Natural killer cell (primary cell): Measurements from ENCODE around the gene SLC15A3. TPM values are rescaled to one million over a fixed set of nuclear protein-coding genes. Genes with fewer than 3 reads are reported as not detected.

Experiments used
- ATAC-seq, 3 donors: fragments of 150-1000 bp in 2 of 3; fragments of 200-7000 bp in 1 of 3; cut with Tn5 transposase; 1 replicate in 1 of 3; 2 replicates in 2 of 3; pipeline ENCODE4 v1.10.0; 2021; ENCODE audit warnings: mild to moderate bottlenecking in 2 of 3, moderate library complexity in 2 of 3
- DNase-seq, 2 donors: peaks; one replicate each; pipeline versions ENCODE4 v3.0.0 to v3.0.0-alpha.2; 2013 to 2021; ENCODE audit warnings: mixed read lengths in 1 of 2
- H3K27ac ChIP-seq: one replicate; pipeline ENCODE4 v1.5.1; 2013; ENCODE audit warnings: mild to moderate bottlenecking, low read length
- H3K27me3 ChIP-seq: one replicate; pipeline ENCODE4 v1.6.1; 2013; ENCODE audit warnings: low read length; ENCODE audit not compliant: control insufficient read depth, insufficient read depth
- H3K36me3 ChIP-seq: one replicate; pipeline ENCODE4 v1.6.1; 2013; ENCODE audit warnings: low read length; ENCODE audit not compliant: control insufficient read depth, insufficient read depth
- H3K4me1 ChIP-seq: one replicate; pipeline ENCODE4 v1.6.1; 2013; ENCODE audit warnings: low read length; ENCODE audit not compliant: control insufficient read depth, insufficient read depth
- H3K4me3 ChIP-seq: one replicate; pipeline ENCODE4 v1.5.1; 2013; ENCODE audit warnings: low read length
- H3K9me3 ChIP-seq: one replicate; pipeline ENCODE4 v1.6.1; 2013; ENCODE audit warnings: low read length; ENCODE audit not compliant: control insufficient read depth, insufficient read depth
- H3K27ac Mint-ChIP-seq, 2 donors: one replicate each; pipeline ENCODE4 v1.8.0; 2022; ENCODE audit warnings: mild to moderate bottlenecking in 2 of 2, mixed read lengths in 2 of 2, moderate library complexity in 1 of 2
- H3K27me3 Mint-ChIP-seq, 2 donors: one replicate each; pipeline ENCODE4 v1.8.0; 2022; ENCODE audit warnings: low read depth in 2 of 2, mixed read lengths in 2 of 2
- H3K36me3 Mint-ChIP-seq: one replicate; pipeline ENCODE4 v1.8.0; 2022; ENCODE audit warnings: mixed read lengths
- H3K4me1 Mint-ChIP-seq, 2 donors: one replicate each; pipeline ENCODE4 v1.8.0; 2022; ENCODE audit warnings: mixed read lengths in 2 of 2
- H3K4me3 Mint-ChIP-seq: one replicate; pipeline ENCODE4 v1.8.0; 2022; ENCODE audit warnings: mild to moderate bottlenecking, moderate library complexity, mixed read lengths
- H3K9me3 Mint-ChIP-seq, 2 donors: one replicate each; pipeline ENCODE4 v1.8.0; 2022; ENCODE audit warnings: mixed read lengths in 2 of 2
- WGBS: methylation state at CpG from one replicate; pipeline ENCODE4 v1.1.7; 2013; ENCODE audit warnings: missing lambda C conversion rate; ENCODE audit not compliant: insufficient coverage; 5-methylcytosine and 5-hydroxymethylcytosine counted together
- intact Hi-C: fragments of 100-400 bp; cut with micrococcal nuclease; formaldehyde crosslinking; loops from one replicate; pipeline ENCODE4 v1.14.2; 2022
- total RNA-seq, 4 donors: library from RNA; stranded (reverse); fragments of 120-200 nt in 1 of 4; gene quantifications; one replicate each; pipeline versions ENCODE4 v1.2.3 to v1.2.4, GENCODE V29; 2013 to 2022
- TF ChIP-seq, protein P1 (sequence below): fragments of 200-600 bp; IDR thresholded peaks from one replicate; pipeline ENCODE4 v1.8.0; 2022; ENCODE audit warnings: antibody characterized with exemption

The SLC15A3 gene
- total RNA-seq, 3 donors from 2014 or later (not counting 1 experiment from before 2014, with no cell fraction given), result 11.6 to 26.5 (median 20.1) TPM

DNA sequence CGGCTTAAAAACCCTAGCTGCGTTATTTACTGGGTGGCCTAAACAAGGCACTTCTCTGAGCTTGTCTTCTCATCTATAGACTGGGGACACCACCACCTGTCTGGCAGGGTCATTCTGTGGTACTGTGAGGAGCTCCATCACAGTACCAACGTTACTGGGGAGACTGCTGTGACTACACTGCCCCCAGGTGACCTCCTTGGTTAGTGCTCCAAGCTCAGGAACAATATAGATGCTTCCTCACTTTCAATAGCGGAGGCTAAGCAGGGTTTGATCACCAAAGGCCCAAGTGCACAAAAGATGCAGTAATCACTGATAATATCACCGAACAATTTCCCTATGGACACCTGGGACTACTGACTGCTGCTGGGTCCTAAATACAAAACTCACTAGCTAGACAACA lies 64.4 kb downstream of the SLC15A3 start:
- Histone ChIP-seq H3K9me3 (no peaks in the 10 kb centered on the region), H3K4me1 (peaks cover 4% of the 10 kb centered on the region), H3K4me3 (no peak overlapping the region), H3K36me3 (peaks cover 6% of the 10 kb centered on the region), H3K27me3 (no peaks in the 10 kb centered on the region), H3K27ac (no peak overlapping the region)
- TF ChIP-seq, protein P1, sequence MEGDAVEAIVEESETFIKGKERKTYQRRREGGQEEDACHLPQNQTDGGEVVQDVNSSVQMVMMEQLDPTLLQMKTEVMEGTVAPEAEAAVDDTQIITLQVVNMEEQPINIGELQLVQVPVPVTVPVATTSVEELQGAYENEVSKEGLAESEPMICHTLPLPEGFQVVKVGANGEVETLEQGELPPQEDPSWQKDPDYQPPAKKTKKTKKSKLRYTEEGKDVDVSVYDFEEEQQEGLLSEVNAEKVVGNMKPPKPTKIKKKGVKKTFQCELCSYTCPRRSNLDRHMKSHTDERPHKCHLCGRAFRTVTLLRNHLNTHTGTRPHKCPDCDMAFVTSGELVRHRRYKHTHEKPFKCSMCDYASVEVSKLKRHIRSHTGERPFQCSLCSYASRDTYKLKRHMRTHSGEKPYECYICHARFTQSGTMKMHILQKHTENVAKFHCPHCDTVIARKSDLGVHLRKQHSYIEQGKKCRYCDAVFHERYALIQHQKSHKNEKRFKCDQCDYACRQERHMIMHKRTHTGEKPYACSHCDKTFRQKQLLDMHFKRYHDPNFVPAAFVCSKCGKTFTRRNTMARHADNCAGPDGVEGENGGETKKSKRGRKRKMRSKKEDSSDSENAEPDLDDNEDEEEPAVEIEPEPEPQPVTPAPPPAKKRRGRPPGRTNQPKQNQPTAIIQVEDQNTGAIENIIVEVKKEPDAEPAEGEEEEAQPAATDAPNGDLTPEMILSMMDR, result no peak
- DNase-seq, result peak in 1 of 2 donors; percentile 63
- H3K4me3 Mint-ChIP-seq, result no peak overlapping the region
- H3K9me3 Mint-ChIP-seq, result no peaks in the 10 kb centered on the region
- intact Hi-C loops, result no loop called here
- H3K36me3 Mint-ChIP-seq, result no peaks in the 10 kb centered on the region
- no peaks in the 10 kb centered on the region for H3K27me3 Mint-ChIP-seq
- WGBS, result 62% methylated on average over 5 of the region's 5 CpGs
- H3K27ac Mint-ChIP-seq, result no peak overlapping the region
- peaks cover 7 to 12% of the 10 kb centered on the region in 2 donors for H3K4me1 Mint-ChIP-seq
- peak; percentile 46 to 64 (median 56) for ATAC-seq

Other genes starting within 250 kb of the SLC15A3 start
- not detected for gene MS4A18, start 227.5 kb downstream of the SLC15A3 start, total RNA-seq
- not detected for gene MS4A15, start 195.3 kb downstream of the SLC15A3 start, total RNA-seq
- not detected for gene MS4A10, start 166.8 kb downstream of the SLC15A3 start, total RNA-seq
- 10 to 100 TPM; 10.6 to 12.5 (median 10.7) TPM for gene CCDC86, start 110.1 kb downstream of the SLC15A3 start, total RNA-seq
- 10 to 100 TPM in 1 of 3 donors, 1 to 10 TPM in 1, under 1 TPM in 1; 0.66 to 12.4 (median 1.7) TPM for gene PTGDR2, start 96.2 kb downstream of the SLC15A3 start, total RNA-seq
- gene ZP1, start 84.6 kb downstream of the SLC15A3 start, total RNA-seq, result under 1 TPM in 1 of 3 donors, not detected in 2; 0.35 TPM
- gene PRPF19, start 45.6 kb downstream of the SLC15A3 start, total RNA-seq, result 10 to 100 TPM; 61.0 to 69.7 (median 67.5) TPM
- 100 to 1,000 TPM in 1 of 3 donors, 10 to 100 TPM in 2; 89.3 to 102 (median 96.8) TPM for gene TMEM109, start 38.0 kb downstream of the SLC15A3 start, total RNA-seq
- not detected for gene TMEM132A, start 27.7 kb downstream of the SLC15A3 start, total RNA-seq
- gene CD6, start 19.5 kb upstream of the SLC15A3 start, total RNA-seq, result 100 to 1,000 TPM in 1 of 3 donors, 10 to 100 TPM in 2; 18.9 to 111 (median 85.6) TPM
- 10 to 100 TPM in 1 of 3 donors, 1 to 10 TPM in 2; 1.2 to 17.7 (median 7.9) TPM for gene CD5, start 150.3 kb upstream of the SLC15A3 start, total RNA-seq
- gene VPS37C, start 209.2 kb upstream of the SLC15A3 start, total RNA-seq, result 1 to 10 TPM; 6.4 to 6.9 (median 6.5) TPM